SW480 (cell line): ENCODE measurements around the gene ELSPBP1.
A peak's percentile ranks its signal among the peaks of the same experiment; 100 is the strongest.
"Not testable (repeated sequence)": the region's sequence is repeated elsewhere in the genome, so short reads cannot be mapped to it uniquely, and the experiment has no call there.

ENCODE experiments used
- DNase-seq: peaks from one replicate; pipeline ENCODE4 v3.0.0-alpha.2; 2016; ENCODE audit warnings: low spot score

The ELSPBP1 gene

DNA sequence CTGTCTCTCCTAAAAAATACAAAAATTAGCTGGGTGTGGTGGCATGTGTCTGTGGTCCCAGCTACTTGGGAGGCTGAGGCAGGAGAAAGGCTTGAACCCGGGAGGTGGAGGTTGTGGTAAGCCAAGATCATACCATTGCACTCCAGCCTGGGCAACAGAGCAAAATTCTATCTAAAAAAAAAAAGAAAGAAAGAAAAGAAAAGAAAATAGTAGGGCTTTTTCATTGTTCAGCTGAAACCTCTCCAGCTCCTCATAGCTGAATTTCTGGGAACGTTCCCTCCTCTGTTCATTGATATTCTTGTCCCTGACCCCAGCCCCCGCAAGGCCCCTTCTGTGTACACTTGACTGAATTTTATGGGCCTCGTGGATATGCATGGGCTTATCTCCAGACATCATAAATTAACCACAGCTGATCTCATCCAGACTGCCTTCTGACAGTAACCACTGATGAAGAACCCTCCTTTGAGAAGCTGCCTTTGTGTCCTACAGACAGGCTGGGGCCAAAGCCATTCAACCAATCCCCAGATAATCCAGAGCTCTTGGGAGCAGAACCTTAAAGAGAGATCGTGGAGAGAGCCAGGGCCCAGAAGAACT, at the start of gene ELSPBP1:
Gene ELSPBP1, plus strand, starts transcription at position 424 of the 594 bp plus-strand sequence. CDS start 14,036 bp downstream, outside the sequence.
- DNase-seq, result no peak

- not testable (repeated sequence) for DNase-seq
Measured at GRCh38 chr19:47949852-47950521, 44.4 kb upstream of the ELSPBP1 start.

GRCh38 chr19:47952132-47952531, 42.3 kb upstream of the ELSPBP1 start:
- DNase-seq, result not testable (repeated sequence)

GRCh38 chr19:47955936-47956335, 38.5 kb upstream of the ELSPBP1 start:
- not testable (repeated sequence) for DNase-seq

- DNase-seq, result no peak
Measured at GRCh38 chr19:47973529-47973928, 20.9 kb upstream of the ELSPBP1 start.

GRCh38 chr19:47991191-47991808, 3.1 kb upstream of the ELSPBP1 start:
- no peak for DNase-seq

DNA sequence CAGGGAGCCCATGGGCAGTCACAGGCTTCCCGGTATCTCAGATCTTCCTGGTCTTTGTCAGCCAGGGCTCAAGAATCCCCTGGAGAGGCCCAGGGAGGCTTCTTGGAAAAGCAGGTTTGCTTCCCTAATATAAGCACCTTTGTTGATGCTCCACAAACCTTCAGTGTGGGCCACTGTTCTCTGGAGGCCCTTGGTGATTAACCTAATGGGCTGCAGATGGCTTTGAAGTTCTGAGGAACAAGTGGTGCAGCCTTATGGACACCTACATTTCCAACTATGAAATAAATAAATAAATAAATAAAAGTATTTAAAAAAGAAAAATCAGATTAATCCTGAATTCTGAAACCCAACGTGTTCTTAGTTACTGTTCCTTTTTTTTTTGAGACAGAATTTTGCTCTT, 2.4 kb upstream of the ELSPBP1 start, which contains the start of gene BSPH1:
Gene BSPH1, minus strand, starts transcription at position 101 of the 400 bp plus-strand sequence. Its CDS starts 89 bp downstream, at position 12.
- no peak for DNase-seq

- DNase-seq, result no peak
Measured at GRCh38 chr19:47996230-47996727, 1.8 kb downstream of the ELSPBP1 start.

- DNase-seq, result no peak
Measured at GRCh38 chr19:47998800-47999199, 4.4 kb downstream of the ELSPBP1 start.

DNA sequence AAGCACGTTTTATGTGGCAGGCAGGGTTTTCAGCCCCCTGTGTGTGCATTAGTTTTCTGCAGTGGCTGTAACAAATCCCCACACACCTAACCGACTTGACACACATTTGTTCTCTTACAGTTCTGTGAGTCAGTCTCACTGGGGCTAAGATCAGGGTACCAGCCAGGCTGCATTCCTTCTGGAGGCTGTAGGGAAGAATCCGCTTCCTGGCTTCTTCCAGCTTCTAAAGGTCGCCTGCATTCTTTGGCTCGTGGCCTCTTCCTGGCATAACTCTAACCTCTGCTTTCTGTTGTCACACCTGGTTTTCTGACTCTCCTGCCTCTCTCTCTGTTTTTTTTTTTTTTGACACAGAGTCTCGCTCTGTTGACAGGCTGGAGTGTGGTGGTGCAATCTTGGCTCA, 6.4 kb downstream of the ELSPBP1 start:
- no peak for DNase-seq

DNA sequence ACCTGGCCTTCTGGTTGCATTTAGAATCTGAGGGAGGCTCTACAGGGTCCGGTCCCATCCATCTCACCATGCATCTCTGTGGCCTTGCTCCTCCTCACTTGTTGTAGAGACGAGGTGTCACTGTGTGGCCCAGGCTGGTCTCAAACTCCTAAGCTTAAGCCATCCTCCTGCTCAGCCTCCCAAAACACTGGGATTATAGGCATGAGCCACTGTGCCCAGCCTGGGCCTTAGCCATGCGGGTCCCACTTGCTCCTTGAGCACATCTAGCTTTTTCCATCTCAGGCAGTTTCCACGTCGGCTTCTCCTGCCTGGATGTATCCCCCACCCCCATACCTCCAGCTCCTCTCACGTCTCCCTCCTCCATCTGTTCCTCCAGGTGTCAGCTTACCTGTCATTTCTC, 9.8 kb downstream of the ELSPBP1 start:
- DNase-seq, result no peak

- peak; percentile 48 for DNase-seq
Measured at GRCh38 chr19:48006762-48007161, 12.3 kb downstream of the ELSPBP1 start.

DNA sequence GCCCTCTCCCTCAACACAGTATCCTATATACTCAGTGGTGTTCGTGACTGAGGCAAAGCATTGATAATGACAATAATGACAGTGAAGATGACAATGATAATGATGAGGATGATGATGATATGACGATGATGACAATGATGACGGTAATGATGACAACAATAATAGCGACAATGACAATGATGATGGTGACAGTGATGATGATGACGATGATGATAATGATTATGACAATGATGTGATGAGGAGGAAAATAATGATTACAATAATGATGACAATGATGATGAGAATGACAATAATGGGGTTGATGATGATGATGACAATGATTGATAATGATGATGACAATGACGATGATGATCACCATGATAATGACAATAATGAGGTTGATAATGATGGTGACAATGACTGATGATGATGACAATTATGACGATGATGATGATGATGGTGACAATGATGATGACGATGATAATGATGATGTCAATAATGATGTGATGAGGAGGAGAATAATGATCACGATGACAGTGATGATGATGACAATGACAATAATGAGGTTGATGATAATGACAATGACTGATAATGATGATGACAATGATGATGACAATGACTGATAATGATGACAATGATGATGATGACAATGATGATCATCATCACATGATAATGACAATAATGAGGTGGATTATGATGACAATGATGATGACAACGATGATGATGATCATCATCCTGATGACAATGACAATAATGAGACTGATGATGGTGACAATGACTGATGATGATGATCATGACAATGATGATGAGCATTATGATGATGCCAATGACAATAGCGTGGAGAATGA, 16.7 kb downstream of the ELSPBP1 start:
- no peak for DNase-seq

DNA sequence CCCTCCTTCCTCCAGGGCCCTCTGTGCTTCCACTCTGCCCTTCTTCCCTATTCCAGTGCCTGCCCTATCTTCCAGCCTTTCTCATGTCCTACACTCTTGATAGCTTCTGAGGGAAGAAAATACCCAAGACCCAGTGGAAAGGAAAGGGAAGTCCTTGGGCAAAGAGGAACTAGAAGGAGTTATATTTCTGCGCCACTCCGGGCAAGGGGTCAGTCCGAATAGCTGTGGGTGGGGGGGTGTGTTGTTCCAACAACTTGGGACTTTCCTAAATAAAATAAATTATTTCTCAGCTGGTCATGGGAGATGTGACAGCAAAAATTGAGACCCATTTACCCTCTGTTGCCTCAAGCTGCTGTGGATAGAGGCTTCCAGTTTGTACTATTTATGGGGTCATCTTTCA, 26.3 kb downstream of the ELSPBP1 start:
- DNase-seq, result no peak

- no peak for DNase-seq
Measured at GRCh38 chr19:48023011-48023410, 28.6 kb downstream of the ELSPBP1 start.

GRCh38 chr19:48023518-48023917, 29.1 kb downstream of the ELSPBP1 start:
- no peak for DNase-seq

DNA sequence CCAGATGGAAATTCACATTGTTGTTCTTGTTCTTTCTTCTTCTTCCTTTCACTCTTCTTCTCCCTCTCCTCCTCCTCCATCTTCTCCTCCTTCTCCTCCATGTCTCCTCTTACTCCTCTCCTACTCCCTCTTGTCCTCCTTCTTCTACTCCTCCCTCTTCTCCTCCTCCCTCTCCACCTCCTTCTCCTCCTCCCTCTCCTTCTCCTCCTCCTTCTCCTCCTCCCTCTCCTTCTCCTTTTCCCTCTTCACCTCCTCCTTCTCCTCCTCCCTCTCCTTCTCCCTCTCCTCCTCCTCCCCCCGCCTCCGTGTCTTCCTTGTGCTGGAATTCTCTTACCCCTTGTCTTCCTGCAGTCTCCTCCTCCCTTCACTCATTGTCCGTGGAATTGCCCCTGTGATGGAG, 31.0 kb downstream of the ELSPBP1 start:
- DNase-seq, result no peak

DNA sequence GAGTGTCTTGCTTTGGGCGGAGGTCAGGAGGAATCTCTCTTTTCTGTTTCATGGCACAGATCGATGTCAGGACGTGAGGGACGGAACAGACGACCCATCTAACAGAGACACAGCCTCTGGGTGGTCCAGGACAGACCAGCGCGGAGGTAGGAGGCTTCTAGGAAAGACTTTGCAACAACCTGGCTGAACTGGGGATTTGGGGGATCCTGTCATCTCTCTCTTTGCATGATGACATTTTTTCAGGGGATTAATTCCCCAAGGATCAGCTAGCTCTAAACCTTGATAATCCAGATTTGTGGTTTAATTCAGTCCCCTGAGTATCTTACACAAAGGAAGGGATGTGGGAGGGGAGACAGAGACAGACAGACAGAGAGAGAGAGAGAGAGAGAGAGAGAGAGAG, 35.0 kb downstream of the ELSPBP1 start:
- DNase-seq, result no peak

DNA sequence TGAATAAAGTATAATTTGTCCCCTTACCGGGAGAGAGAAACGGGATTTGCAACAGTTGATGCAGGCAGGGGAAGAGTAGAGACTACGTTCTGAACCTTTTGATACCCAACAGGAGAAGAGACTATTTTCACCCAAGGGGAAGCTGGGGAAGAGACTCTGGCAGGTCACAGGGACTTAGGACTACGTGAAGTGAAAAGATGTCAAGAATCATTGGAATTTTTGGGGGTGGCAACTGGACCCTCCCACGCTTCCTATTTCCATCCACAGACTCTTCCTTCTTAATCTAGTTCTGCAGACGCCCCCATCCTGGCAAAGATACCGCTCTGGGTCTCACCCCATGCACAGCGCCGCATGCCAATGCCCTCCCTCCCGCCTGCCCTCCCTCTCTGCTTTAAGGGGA, 35.6 kb downstream of the ELSPBP1 start:
- no peak for DNase-seq

- no peak for DNase-seq
Measured at GRCh38 chr19:48033604-48034003, 39.2 kb downstream of the ELSPBP1 start.

DNA sequence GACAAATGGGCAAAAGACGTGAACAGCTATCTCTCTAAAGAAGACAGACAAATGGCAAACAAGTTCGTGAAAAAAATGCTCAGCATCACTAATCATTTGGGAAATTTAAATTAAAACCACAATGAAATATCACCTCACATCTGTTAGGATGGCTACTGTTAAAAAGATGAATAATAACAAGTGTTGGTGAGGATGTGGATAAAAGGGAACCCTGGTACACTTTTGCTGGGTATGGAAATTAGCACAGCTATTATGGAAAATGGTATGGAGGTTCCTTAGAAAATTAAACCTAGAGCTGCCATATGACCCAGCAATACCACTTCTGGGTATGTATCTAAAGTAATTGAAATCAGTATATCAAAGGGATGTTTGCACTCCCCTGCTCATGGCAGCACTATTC, 42.3 kb downstream of the ELSPBP1 start:
- no peak for DNase-seq

- DNase-seq, result no peak
Measured at GRCh38 chr19:48041877-48042580, 47.6 kb downstream of the ELSPBP1 start.
